ENCODE data around the gene ASPA.
A peak's percentile ranks its signal among the peaks of the same experiment; 100 is the strongest.

The ASPA gene

GRCh38 chr17:3471599-3471998, 4.2 kb upstream of the ASPA start, which contains the start of gene SPATA22:
Gene SPATA22 (minus strand): TSS chr17:3471819. CDS start chr17:3469325, 2,494 bp downstream.
- no peaks in the 10 kb centered on the region for H3K9me3 ChIP-seq (ENCODE audit: low read depth, low read length)
- DNase-seq (ENCODE audit: low read depth, low spot score) = no peak
- TF ChIP-seq EZH2 (IDR thresholded peaks at IDR 0.05) (no peak), FOXP2 (optimal IDR thresholded peaks at IDR 0.05; ENCODE audit: control extremely low read depth, extremely low read length, insufficient read depth) (no peak), POLR2AphosphoS5 (IDR thresholded peaks at IDR 0.05; ENCODE audit: borderline replicate concordance, low read depth, low read length) (no peak)
- H3K9ac ChIP-seq (ENCODE audit: insufficient read length) = no peak within 1 kb of the TSS
- H3K4me3 ChIP-seq = no peak within 1 kb of the TSS
- no peaks in the 10 kb centered on the region for H3K36me3 ChIP-seq (ENCODE audit: insufficient read depth, low read length)
- no peak within 1 kb of the TSS for H3K27ac ChIP-seq

- no peak for DNase-seq (ENCODE audit: low read depth, low spot score)
- Histone ChIP-seq H3K9me3 (ENCODE audit: low read depth, low read length) (no peaks in the 10 kb centered on the region), H3K9ac (ENCODE audit: insufficient read length) (no peak overlapping the region), H3K27ac (no peak overlapping the region), H3K36me3 (ENCODE audit: insufficient read depth, low read length) (no peaks in the 10 kb centered on the region), H3K4me3 (no peak overlapping the region)
- TF ChIP-seq FOXP2 (optimal IDR thresholded peaks at IDR 0.05; ENCODE audit: control extremely low read depth, extremely low read length, insufficient read depth) (no peak), EZH2 (IDR thresholded peaks at IDR 0.05) (no peak), POLR2AphosphoS5 (IDR thresholded peaks at IDR 0.05; ENCODE audit: borderline replicate concordance, low read depth, low read length) (no peak)
Observed at GRCh38 chr17:3472137-3472536, 3.7 kb upstream of the ASPA start.

- Histone ChIP-seq H3K4me3 (peak overlapping the region; percentile 30), H3K9me3 (ENCODE audit: low read depth, low read length) (no peaks in the 10 kb centered on the region), H3K36me3 (ENCODE audit: insufficient read depth, low read length) (no peaks in the 10 kb centered on the region), H3K27ac (peak overlapping the region; percentile 67), H3K9ac (ENCODE audit: insufficient read length) (peak overlapping the region; percentile 34)
- DNase-seq (ENCODE audit: low read depth, low spot score) = no peak
- no peak for TF ChIP-seq FOXP2 (optimal IDR thresholded peaks at IDR 0.05; ENCODE audit: control extremely low read depth, extremely low read length, insufficient read depth)
Observed at GRCh38 chr17:3474212-3474611, 1.6 kb upstream of the ASPA start.

- peak overlapping the region; percentile 67; the same call in 1 of the 2 replicates for H3K27ac ChIP-seq
- TF ChIP-seq FOXP2 (optimal IDR thresholded peaks at IDR 0.05; ENCODE audit: control extremely low read depth, extremely low read length, insufficient read depth) (no peak), EZH2 (IDR thresholded peaks at IDR 0.05) (no peak), POLR2AphosphoS5 (IDR thresholded peaks at IDR 0.05; ENCODE audit: borderline replicate concordance, low read depth, low read length) (no peak)
- H3K9me3 ChIP-seq (ENCODE audit: low read depth, low read length) = no peaks in the 10 kb centered on the region
- H3K9ac ChIP-seq (ENCODE audit: insufficient read length) = no peak overlapping the region
- peak overlapping the region; percentile 66 for H3K4me3 ChIP-seq
- H3K36me3 ChIP-seq (ENCODE audit: insufficient read depth, low read length) = no peaks in the 10 kb centered on the region
- no peak for DNase-seq (ENCODE audit: low read depth, low spot score)
Observed at GRCh38 chr17:3475251-3475685, 529 bp upstream of the ASPA start.

GRCh38 chr17:3479988-3480387, 4.2 kb downstream of the ASPA start:
- DNase-seq (ENCODE audit: low read depth, low spot score) = no peak
- no peak overlapping the region for H3K9ac ChIP-seq (ENCODE audit: insufficient read length)
- H3K27ac ChIP-seq = no peak overlapping the region
- H3K36me3 ChIP-seq (ENCODE audit: insufficient read depth, low read length) = no peaks in the 10 kb centered on the region
- H3K4me3 ChIP-seq = no peak overlapping the region
- H3K9me3 ChIP-seq (ENCODE audit: low read depth, low read length) = no peaks in the 10 kb centered on the region
- TF ChIP-seq EZH2 (IDR thresholded peaks at IDR 0.05) (no peak), FOXP2 (optimal IDR thresholded peaks at IDR 0.05; ENCODE audit: control extremely low read depth, extremely low read length, insufficient read depth) (no peak), POLR2AphosphoS5 (IDR thresholded peaks at IDR 0.05; ENCODE audit: borderline replicate concordance, low read depth, low read length) (no peak)

GRCh38 chr17:3482852-3483251, 7.1 kb downstream of the ASPA start:
- Histone ChIP-seq H3K27ac (no peak overlapping the region), H3K9me3 (ENCODE audit: low read depth, low read length) (no peaks in the 10 kb centered on the region), H3K9ac (ENCODE audit: insufficient read length) (no peak overlapping the region), H3K36me3 (ENCODE audit: insufficient read depth, low read length) (no peaks in the 10 kb centered on the region), H3K4me3 (no peak overlapping the region)
- DNase-seq (ENCODE audit: low read depth, low spot score) = no peak
- TF ChIP-seq POLR2AphosphoS5 (IDR thresholded peaks at IDR 0.05; ENCODE audit: borderline replicate concordance, low read depth, low read length) (no peak), FOXP2 (optimal IDR thresholded peaks at IDR 0.05; ENCODE audit: control extremely low read depth, extremely low read length, insufficient read depth) (no peak), EZH2 (IDR thresholded peaks at IDR 0.05) (no peak)

- TF ChIP-seq EZH2 (IDR thresholded peaks at IDR 0.05) (no peak), POLR2AphosphoS5 (IDR thresholded peaks at IDR 0.05; ENCODE audit: borderline replicate concordance, low read depth, low read length) (no peak), FOXP2 (optimal IDR thresholded peaks at IDR 0.05; ENCODE audit: control extremely low read depth, extremely low read length, insufficient read depth) (no peak)
- no peak overlapping the region for H3K4me3 ChIP-seq
- H3K27ac ChIP-seq = no peak overlapping the region
- H3K36me3 ChIP-seq (ENCODE audit: insufficient read depth, low read length) = no peaks in the 10 kb centered on the region
- H3K9me3 ChIP-seq (ENCODE audit: low read depth, low read length) = no peaks in the 10 kb centered on the region
- H3K9ac ChIP-seq (ENCODE audit: insufficient read length) = no peak overlapping the region
- no peak for DNase-seq (ENCODE audit: low read depth, low spot score)
Observed at GRCh38 chr17:3485481-3486068, 9.8 kb downstream of the ASPA start.

- H3K27ac ChIP-seq = no peak overlapping the region
- H3K9ac ChIP-seq (ENCODE audit: insufficient read length) = no peak overlapping the region
- TF ChIP-seq POLR2AphosphoS5 (IDR thresholded peaks at IDR 0.05; ENCODE audit: borderline replicate concordance, low read depth, low read length) = no peak
- no peak for DNase-seq (ENCODE audit: low read depth, low spot score)
- no peaks in the 10 kb centered on the region for H3K36me3 ChIP-seq (ENCODE audit: insufficient read depth, low read length)
- no peak overlapping the region for H3K4me3 ChIP-seq
- no peaks in the 10 kb centered on the region for H3K9me3 ChIP-seq (ENCODE audit: low read depth, low read length)
Observed at GRCh38 chr17:3497101-3497500, 21.3 kb downstream of the ASPA start.

- Histone ChIP-seq H3K27ac (no peak overlapping the region), H3K4me3 (no peak overlapping the region)
Observed at GRCh38 chr17:3501344-3501743, 25.5 kb downstream of the ASPA start.

More at GRCh38 chr17:3501344-3501743, 25.5 kb downstream of the ASPA start:
- Histone ChIP-seq H3K9ac (ENCODE audit: insufficient read length) (no peak overlapping the region), H3K9me3 (ENCODE audit: low read depth, low read length) (no peaks in the 10 kb centered on the region), H3K36me3 (ENCODE audit: insufficient read depth, low read length) (no peaks in the 10 kb centered on the region)
- TF ChIP-seq EZH2 (IDR thresholded peaks at IDR 0.05) (no peak), POLR2AphosphoS5 (IDR thresholded peaks at IDR 0.05; ENCODE audit: borderline replicate concordance, low read depth, low read length) (no peak), FOXP2 (optimal IDR thresholded peaks at IDR 0.05; ENCODE audit: control extremely low read depth, extremely low read length, insufficient read depth) (no peak)
- DNase-seq (ENCODE audit: low read depth, low spot score) = no peak

Measured in SK-N-MC (cell line).